Breast epithelium (tissue), 4 donors: ENCODE data around the gene GPHN. TPM values are rescaled to one million over a fixed set of nuclear protein-coding genes. Genes with fewer than 3 reads are reported as not detected.

Experiments
- DNase-seq, 2 donors: peaks; one replicate each; pipeline ENCODE4 v3.0.0-alpha.2; 2019; ENCODE audit warnings: low spot score in 2 of 2
- H3K27ac ChIP-seq, 2 donors: fragments of 200-600 bp; sonication (generic) in 1 of 2; one replicate each; pipeline ENCODE4 v1.5.1; 2016 to 2019; ENCODE audit warnings: mild to moderate bottlenecking in 1 of 2
- H3K27me3 ChIP-seq, 2 donors: fragments of 200-600 bp; sonication (generic) in 1 of 2; one replicate each; pipeline versions ENCODE4 v1.5.1 to v1.6.0; 2017 to 2019; ENCODE audit warnings: control low read depth in 1 of 2, mild to moderate bottlenecking in 1 of 2
- H3K36me3 ChIP-seq: fragments of 200-600 bp; one replicate; pipeline ENCODE4 v1.5.1; 2019
- H3K4me1 ChIP-seq, 2 donors: fragments of 200-600 bp; sonication (generic); one replicate each; pipeline ENCODE4 v1.5.1; 2016 to 2019; ENCODE audit warnings: control low read depth in 1 of 2
- H3K4me3 ChIP-seq, 3 donors: fragments of 200-600 bp; sonication (generic); 1 replicate in 2 of 3; 2 replicates in 1 of 3; pipeline ENCODE4 v1.5.1; 2016 to 2019; ENCODE audit warnings: mild to moderate bottlenecking in 3 of 3, moderate library complexity in 2 of 3
- H3K9me3 ChIP-seq, 2 donors: fragments of 200-600 bp; sonication (generic) in 1 of 2; one replicate each; pipeline ENCODE4 v1.5.1; 2016 to 2019; ENCODE audit warnings: control low read depth in 1 of 2
- CTCF ChIP-seq, 3 donors: fragments of 450-650 bp; IDR thresholded peaks; one replicate each; pipeline ENCODE4 v1.5.1; 2016 to 2017; ENCODE audit warnings: antibody characterized with exemption in 3 of 3, mild to moderate bottlenecking in 3 of 3, moderate library complexity in 3 of 3
- POLR2A ChIP-seq: fragments of 450-650 bp; IDR thresholded peaks from one replicate; pipeline ENCODE4 v1.6.1; 2016; ENCODE audit warnings: antibody characterized with exemption, mild to moderate bottlenecking, moderate library complexity
- POLR2AphosphoS5 ChIP-seq, 3 donors: sonication (generic); formaldehyde crosslinking; IDR thresholded peaks; one replicate each; pipeline ENCODE4 v1.6.1; 2017; ENCODE audit warnings: antibody characterized with exemption in 3 of 3
- intact Hi-C: fragments of 100-400 bp; cut with DNase I; formaldehyde crosslinking; loops from one replicate; pipeline ENCODE4 v1.15.1; 2023; ENCODE audit warnings: low total_unique reads
- total RNA-seq, 3 donors: library from RNA; depleted of rRNA; stranded (reverse); fragments of >200 nt; gene quantifications; one replicate each; pipeline ENCODE4 v1.1.0, GENCODE V29; 2016

The GPHN gene
- total RNA-seq, 3 donors from 2014 or later: 20.9 to 39.0 (median 24.9) TPM

DNA sequence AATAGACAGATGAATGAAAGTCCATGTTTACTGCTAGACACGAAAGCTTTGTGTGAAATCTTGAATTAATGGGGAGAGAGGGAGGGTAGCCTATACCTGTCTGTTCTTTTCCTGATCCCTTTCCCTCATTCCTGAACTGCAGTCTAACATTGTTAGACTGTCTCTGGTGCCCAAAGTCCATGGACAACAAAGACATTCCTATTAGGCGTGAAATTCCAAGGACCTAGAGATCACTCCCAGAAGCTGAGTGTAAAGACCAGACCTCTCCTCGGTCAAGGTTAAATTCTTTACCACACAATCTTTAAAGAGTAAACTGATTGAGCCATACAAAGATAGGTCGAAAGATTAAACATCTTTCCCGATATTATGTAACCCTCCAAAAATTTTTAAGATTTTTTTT is 410.6 kb downstream of the GPHN start:
- Histone ChIP-seq H3K4me3 (no peak overlapping the region), H3K4me1 (no peaks in the 10 kb centered on the region), H3K27me3 (no peaks in the 10 kb centered on the region), H3K36me3 (no peaks in the 10 kb centered on the region), H3K27ac (no peak overlapping the region), H3K9me3 (no peaks in the 10 kb centered on the region)
- intact Hi-C loops: no loop called here
- DNase-seq: no peak
- TF ChIP-seq POLR2A: no peak
- TF ChIP-seq CTCF (IDR thresholded peaks at IDR 0.05): no peak
- no peak for TF ChIP-seq POLR2AphosphoS5 (IDR thresholded peaks at IDR 0.05)

DNA sequence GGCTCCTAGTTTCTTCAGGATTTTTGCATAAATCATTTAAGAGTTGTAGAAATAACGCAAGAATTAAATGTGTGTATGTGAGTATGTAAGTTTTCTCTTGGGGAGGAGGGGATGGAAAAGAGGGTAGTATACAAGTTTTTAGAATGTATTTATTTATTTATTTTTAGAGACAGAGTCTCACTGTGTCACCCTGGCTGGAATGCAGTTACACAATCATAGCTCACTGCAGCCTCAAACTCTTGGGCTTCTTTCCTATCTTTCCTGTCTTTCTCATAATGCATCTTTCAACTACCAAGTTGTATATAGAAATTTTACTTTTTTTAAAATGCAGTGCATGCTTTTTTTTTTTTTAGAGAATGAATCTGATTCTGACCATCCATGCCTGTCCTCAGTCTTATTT is 412.2 kb downstream of the GPHN start:
- no peaks in the 10 kb centered on the region for H3K9me3 ChIP-seq
- intact Hi-C loops: loop anchor here (10.0 kb wide), 1 partner anchor 375 kb away; no protein-coding TSS in a partner anchor
- no peaks in the 10 kb centered on the region for H3K36me3 ChIP-seq
- no peak for DNase-seq
- no peaks in the 10 kb centered on the region for H3K27me3 ChIP-seq
- TF ChIP-seq POLR2AphosphoS5 (IDR thresholded peaks at IDR 0.05) (no peak), POLR2A (no peak), CTCF (IDR thresholded peaks at IDR 0.05) (no peak)
- no peak overlapping the region for H3K4me3 ChIP-seq
- H3K4me1 ChIP-seq: no peaks in the 10 kb centered on the region
- H3K27ac ChIP-seq: no peak overlapping the region

DNA sequence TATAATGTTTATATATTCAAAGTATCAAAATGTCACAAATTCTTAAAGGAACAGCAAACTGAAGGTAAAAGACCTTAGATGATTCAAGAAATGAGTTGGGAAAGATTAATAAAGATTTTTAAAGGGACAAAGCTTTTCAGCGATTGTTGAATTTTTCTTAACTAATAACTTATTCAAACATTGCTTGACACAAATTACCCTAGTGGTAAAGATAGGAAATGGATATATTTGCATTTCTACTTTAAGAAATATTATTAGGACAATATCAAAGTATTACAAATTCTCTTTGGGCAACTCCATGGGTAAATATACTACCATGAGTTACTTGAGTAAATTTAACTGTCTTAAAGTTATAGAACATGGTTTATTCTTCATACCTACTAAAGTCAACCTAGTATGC is 415.3 kb downstream of the GPHN start:
- no peak for DNase-seq
- intact Hi-C loops: loop anchor here (10.0 kb wide), 1 partner anchor 378 kb away; no protein-coding TSS in a partner anchor
- H3K4me1 ChIP-seq: no peaks in the 10 kb centered on the region
- no peak for TF ChIP-seq POLR2A
- no peak for TF ChIP-seq POLR2AphosphoS5 (IDR thresholded peaks at IDR 0.05)
- TF ChIP-seq CTCF (IDR thresholded peaks at IDR 0.05): no peak
- H3K9me3 ChIP-seq: no peaks in the 10 kb centered on the region
- no peaks in the 10 kb centered on the region for H3K27me3 ChIP-seq
- no peaks in the 10 kb centered on the region for H3K36me3 ChIP-seq
- H3K27ac ChIP-seq: no peak overlapping the region
- no peak overlapping the region for H3K4me3 ChIP-seq

DNA sequence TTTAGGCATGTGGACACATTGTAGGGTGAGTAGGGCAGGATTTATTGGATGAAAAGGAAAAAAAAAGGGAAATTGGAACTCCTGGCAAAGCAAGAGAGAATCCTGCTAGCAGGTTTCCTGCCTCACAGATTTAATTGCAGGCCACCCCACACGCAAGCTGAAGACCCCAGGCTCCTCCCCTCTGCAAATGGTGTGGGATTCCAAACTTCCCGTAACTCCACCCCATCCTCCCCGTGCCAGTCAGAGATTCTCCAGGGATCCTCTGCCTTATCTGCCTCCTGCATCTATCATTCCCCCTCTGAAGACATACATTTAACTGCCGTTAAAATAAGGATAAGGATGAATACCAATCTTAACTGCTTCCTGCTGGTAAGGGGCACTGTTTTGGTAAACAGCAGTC is 431.5 kb downstream of the GPHN start:
- H3K27ac ChIP-seq: no peak overlapping the region
- no peak for DNase-seq
- H3K9me3 ChIP-seq: peaks cover 13 to 34% of the 10 kb centered on the region in 2 donors
- TF ChIP-seq CTCF (IDR thresholded peaks at IDR 0.05) (no peak), POLR2AphosphoS5 (IDR thresholded peaks at IDR 0.05) (no peak), POLR2A (no peak)
- H3K4me1 ChIP-seq: no peaks in the 10 kb centered on the region
- no peak overlapping the region for H3K4me3 ChIP-seq
- H3K27me3 ChIP-seq: no peaks in the 10 kb centered on the region
- H3K36me3 ChIP-seq: no peaks in the 10 kb centered on the region
- intact Hi-C loops: no loop called here

- intact Hi-C loops: no loop called here
- H3K9me3 ChIP-seq: peaks cover 32 to 58% of the 10 kb centered on the region in 2 donors
- DNase-seq: no peak
- H3K4me1 ChIP-seq: no peaks in the 10 kb centered on the region
- H3K36me3 ChIP-seq: no peaks in the 10 kb centered on the region
- H3K27ac ChIP-seq: no peak overlapping the region
- TF ChIP-seq POLR2A (no peak), CTCF (IDR thresholded peaks at IDR 0.05) (no peak), POLR2AphosphoS5 (IDR thresholded peaks at IDR 0.05) (no peak)
- H3K27me3 ChIP-seq: no peaks in the 10 kb centered on the region
- no peak overlapping the region for H3K4me3 ChIP-seq
These were observed 436.9 kb downstream of the GPHN start for GRCh38 chr14:66944872-66945271.
